AG04449 (cell line): ENCODE data around the gene EPS8.

Source experiments
- CTCF ChIA-PET: fragments of 350-600 bp; formaldehyde crosslinking; extraction: SDS; loops from one replicate; lab custom pipeline; 2021; ENCODE audit warnings: antibody characterized with exemption; lab: Yijun Ruan, JAX
- POLR2A ChIA-PET: fragments of 400-600, 350-600 bp; formaldehyde crosslinking; extraction: SDS; loops from one replicate; lab custom pipeline; 2020; ENCODE audit warnings: antibody characterized with exemption, inconsistent platforms; lab: Yijun Ruan, JAX
- DNase-seq: peaks from one replicate; pipeline ENCODE4 v3.0.0-alpha.2; 2010; ENCODE audit warnings: low read depth, low spot score
- H3K4me3 ChIP-seq: 2 replicates; pipeline ENCODE4 v1.5.1; 2011; ENCODE audit warnings: low read depth, mild to moderate bottlenecking, control low read depth, low read length
- CTCF ChIP-seq: IDR thresholded peaks from one replicate; pipeline ENCODE4 v1.5.1; 2011; ENCODE audit warnings: mild to moderate bottlenecking, moderate library complexity, low read length, control low read depth, inconsistent platforms; ENCODE audit not compliant: insufficient read depth; ENCODE audit errors: missing control alignments

Gene EPS8

GRCh38 chr12:15719230-15719629 is 70.0 kb downstream of the EPS8 start:
- POLR2A ChIA-PET = no interaction called here
- no peak for TF ChIP-seq CTCF
- no peak overlapping the region for H3K4me3 ChIP-seq
- CTCF ChIA-PET = interaction anchor here (1.4 kb wide), 1 partner anchor 22 kb away, joined by 3 read pairs; no protein-coding TSS in a partner anchor
- DNase-seq = no peak

- TF ChIP-seq CTCF = no peak
- POLR2A ChIA-PET = no interaction called here
- no peak overlapping the region for H3K4me3 ChIP-seq
- CTCF ChIA-PET = interaction anchor here (1.4 kb wide), 1 partner anchor 21 kb away, joined by 3 read pairs; no protein-coding TSS in a partner anchor
- no peak for DNase-seq
Measured at GRCh38 chr12:15717940-15718567, 71.1 kb downstream of the EPS8 start.

- POLR2A ChIA-PET = no interaction called here
- TF ChIP-seq CTCF = no peak
Measured at GRCh38 chr12:15716581-15716980, 72.6 kb downstream of the EPS8 start.

GRCh38 chr12:15714256-15714655 is 74.9 kb downstream of the EPS8 start:
- H3K4me3 ChIP-seq = no peak overlapping the region
- ChIA-PET CTCF (interaction anchor here (1.3 kb wide), 1 partner anchor 12 kb away, joined by 4 read pairs; no protein-coding TSS in a partner anchor), POLR2A (no interaction called here)
- no peak for DNase-seq
- TF ChIP-seq CTCF = no peak

More at GRCh38 chr12:15716581-15716980, 72.6 kb downstream of the EPS8 start:
- CTCF ChIA-PET = interaction anchor here (1.3 to 1.6 kb wide), 2 partner anchors 10 kb away, joined by 4 read pairs; no protein-coding TSS in a partner anchor
- no peak overlapping the region for H3K4me3 ChIP-seq
- DNase-seq = no peak

- ChIA-PET POLR2A (no interaction called here), CTCF (interaction anchor here (0.6 to 1.3 kb wide), 2 partner anchors 11 to 14 kb away, joined by 3 to 4 read pairs; no protein-coding TSS in a partner anchor)
- no peak for DNase-seq
- TF ChIP-seq CTCF = no peak
- no peak overlapping the region for H3K4me3 ChIP-seq
Measured at GRCh38 chr12:15712823-15713660, 76.1 kb downstream of the EPS8 start.

GRCh38 chr12:15712160-15712559 is 77.0 kb downstream of the EPS8 start:
- CTCF ChIA-PET = no interaction called here

More at GRCh38 chr12:15712160-15712559, 77.0 kb downstream of the EPS8 start:
- H3K4me3 ChIP-seq = no peak overlapping the region
- no peak for TF ChIP-seq CTCF
- POLR2A ChIA-PET = no interaction called here
- DNase-seq = no peak
